Tongue (tissue), 3 donors: Measurements from ENCODE around the gene CEPT1. TPM values are rescaled to one million over a fixed set of nuclear protein-coding genes. Genes with fewer than 3 reads are reported as not detected.

Source experiments
- DNase-seq: peaks from one replicate; pipeline ENCODE4 v3.0.0-alpha.2; 2015
- small RNA-seq: library from RNA; depleted of rRNA; stranded (forward); fragments of <200 nt; gene quantifications from one replicate; pipeline ENCODE3, GENCODE V24; 2014; ENCODE audit warnings: low replicate concordance
- total RNA-seq: library from RNA; depleted of rRNA; stranded (reverse); fragments of >200 nt; gene quantifications from one replicate; pipeline ENCODE4 v1.2.3, GENCODE V29; 2014

Gene CEPT1
- total RNA-seq, 1 donor from 2014 or later = 55.7 TPM

DNA sequence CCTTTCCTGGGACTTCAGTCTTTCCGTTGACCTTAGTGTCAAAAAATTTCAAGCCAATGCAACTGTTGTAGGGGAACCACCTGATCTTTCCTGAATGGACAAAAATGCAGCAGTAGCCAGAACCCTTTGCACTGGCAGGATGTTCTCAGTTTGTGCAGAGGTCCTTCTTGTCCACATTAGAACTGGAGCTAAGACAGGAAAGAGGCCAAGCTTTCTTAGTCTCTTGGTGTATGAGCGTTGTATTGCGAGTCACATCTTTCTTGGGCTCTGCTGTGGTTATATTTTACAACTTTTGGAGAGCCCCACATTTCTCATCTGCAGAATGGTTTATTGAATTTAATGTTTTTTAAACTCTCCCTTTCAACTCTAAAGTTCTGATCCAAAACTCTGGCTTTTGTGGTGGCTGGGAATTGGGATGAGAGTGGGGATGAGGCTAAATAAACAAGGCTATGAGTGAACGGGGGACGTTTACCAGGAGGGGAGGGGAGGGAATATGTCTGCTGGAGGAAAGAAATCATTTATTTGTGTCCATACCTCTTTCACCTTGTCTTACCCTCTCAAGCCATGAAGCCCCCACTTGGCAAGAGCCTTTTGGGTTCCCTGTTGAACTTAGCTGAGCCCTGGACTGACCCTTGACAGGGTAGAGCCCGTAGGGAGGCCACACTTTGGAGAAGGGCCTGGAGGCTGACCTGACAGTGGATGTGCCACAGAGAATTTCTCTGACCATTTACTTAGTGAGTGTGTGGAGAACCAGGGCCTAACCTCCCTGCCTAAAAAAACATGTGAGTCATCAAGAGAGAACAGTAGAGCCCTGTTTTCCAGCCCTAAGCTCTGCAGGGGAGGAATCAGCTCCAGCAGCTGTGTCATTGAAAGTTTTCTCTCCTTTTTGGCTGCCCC, 88.1 kb downstream of the CEPT1 start:
- peak; percentile 56 for DNase-seq

DNA sequence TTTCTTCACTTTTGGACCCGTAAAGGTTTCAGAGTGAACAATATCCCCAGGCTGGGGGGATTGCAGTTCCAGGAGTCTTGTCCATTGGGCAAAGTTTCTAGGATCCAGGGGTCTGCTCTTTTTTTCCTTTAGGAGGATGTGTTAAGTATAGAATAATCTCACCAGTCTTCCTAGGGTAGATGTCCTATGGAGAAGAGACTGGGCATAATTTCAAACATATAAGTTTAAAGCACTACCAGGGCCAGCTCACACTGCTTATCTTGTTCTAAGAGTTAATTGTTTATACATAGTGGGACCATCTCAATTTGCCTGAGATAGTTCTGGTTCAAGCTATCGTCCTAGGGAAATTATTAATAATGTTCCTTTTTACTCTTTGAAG, 88.7 kb downstream of the CEPT1 start:
- no peak for DNase-seq

DNA sequence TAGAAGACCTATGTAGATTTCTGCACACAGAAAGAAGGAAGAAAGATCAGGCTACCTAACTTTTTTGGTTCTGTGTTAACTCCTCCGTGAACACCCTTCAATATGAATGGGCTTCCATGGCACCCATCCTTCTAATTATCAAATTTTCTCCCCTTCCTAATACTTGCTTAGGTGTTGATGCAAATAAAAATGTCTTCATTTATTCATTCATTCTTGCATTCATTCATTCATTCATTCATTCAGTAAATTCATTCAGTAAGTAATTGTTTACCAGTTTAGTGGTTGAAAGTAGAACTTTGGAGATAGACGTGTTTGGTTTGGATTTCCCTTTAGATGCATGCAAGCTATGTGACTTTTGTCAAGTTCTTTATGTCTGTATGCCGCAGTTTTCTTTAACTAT, 92.1 kb downstream of the CEPT1 start:
- DNase-seq = no peak

DNA sequence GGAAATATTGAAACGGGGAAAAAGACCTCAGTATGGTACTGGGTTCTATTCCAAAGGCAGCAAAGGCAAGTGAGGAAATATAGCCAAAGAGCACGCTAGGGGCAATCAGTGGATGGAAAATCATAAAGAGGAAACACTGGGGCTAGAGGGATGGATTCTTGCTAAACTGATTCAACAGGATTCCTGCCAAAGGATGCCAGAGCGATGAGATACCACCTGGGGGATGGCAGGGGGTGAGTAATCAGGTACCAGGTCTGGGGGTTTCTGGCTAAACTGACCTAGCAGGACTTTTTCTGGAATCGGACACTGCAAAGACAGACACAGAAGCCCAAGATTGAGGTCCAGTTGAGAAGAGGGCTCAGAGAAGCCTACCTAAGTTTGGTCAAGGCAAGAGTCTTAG, 94.2 kb downstream of the CEPT1 start:
- DNase-seq = no peak

Small RNA genes within 50 kb of the gene (small RNA-seq; reads per million reads assigned to genes)
- not detected for gene AL355816.1

Other genes with a start within 250 kb of the CEPT1 start
- gene LRIF1, start 176.3 kb upstream of the CEPT1 start, total RNA-seq = 8.4 TPM
- 24.6 TPM for gene DRAM2, start 130 bp upstream of the CEPT1 start, total RNA-seq
- gene DENND2D, start 60.4 kb downstream of the CEPT1 start, total RNA-seq = 12.0 TPM
- 5.0 TPM for gene CHI3L2, start 87.5 kb downstream of the CEPT1 start, total RNA-seq
- gene CHIA, start 150.6 kb downstream of the CEPT1 start, total RNA-seq = not detected